Endothelial cell of umbilical vein (primary cell): ENCODE measurements around the gene PLPPR3. TPM values are rescaled to one million over a fixed set of nuclear protein-coding genes. Genes with fewer than 3 reads are reported as not detected.

Experiments
- BruUV-seq: library from RNA; stranded (reverse); fragments of 400-500 nt; replicated peaks from 2 replicates; lab custom pipeline; 2021; lab: Mats Ljungman, UMichigan
- CTCF ChIA-PET: fragments of 300-600, 350-600 bp; sonication (Branson Sonifier 250); formaldehyde crosslinking; loops from one replicate; lab custom pipeline; 2021; ENCODE audit warnings: antibody characterized with exemption, inconsistent platforms; lab: Charles Lee
- POLR2A ChIA-PET: fragments of 300-600, 350-600 bp; sonication (Branson Sonifier 250); formaldehyde crosslinking; loops from one replicate; lab custom pipeline; 2021; ENCODE audit warnings: antibody characterized with exemption, inconsistent platforms; lab: Charles Lee
- DNase-seq: peaks from one replicate; pipeline ENCODE4 v3.0.0-alpha.2; 2011; ENCODE audit warnings: low read depth, low spot score
- FAIRE-seq: peaks from 2 replicates; lab custom pipeline; 2011; peaks lifted over from hg19 to GRCh38; lab: Jason Lieb, UNC
- H2AFZ ChIP-seq: 2 replicates; pipeline ENCODE4 v1.6.0; 2012; ENCODE audit warnings: low read depth, low read length, control low read depth, inconsistent platforms
- H3K27ac ChIP-seq: 2 replicates; pipeline ENCODE4 v1.5.1; 2011; ENCODE audit warnings: low read depth, mild to moderate bottlenecking, control low read depth, low read length, moderate library complexity; ENCODE audit not compliant: insufficient read depth
- H3K27me3 ChIP-seq, 2 experiments: 2 replicates each; pipeline versions ENCODE4 v1.6.0 to v1.6.1; 2011; ENCODE audit warnings: low read length in 2 of 2, mixed read lengths in 1 of 2; ENCODE audit not compliant: control insufficient read depth in 2 of 2, insufficient read depth in 2 of 2
- H3K36me3 ChIP-seq, 2 experiments: 2 replicates in 1 of 2; 3 replicates in 1 of 2; pipeline ENCODE4 v1.5.1; 2011; ENCODE audit warnings: low read length in 2 of 2, mild to moderate bottlenecking in 1 of 2, moderate library complexity in 1 of 2; ENCODE audit not compliant: control insufficient read depth in 2 of 2, insufficient read depth in 2 of 2; ENCODE audit errors: extremely low read depth in 1 of 2
- H3K4me1 ChIP-seq: 3 replicates; pipeline ENCODE4 v1.5.1; 2011; ENCODE audit warnings: mild to moderate bottlenecking, low read length; ENCODE audit not compliant: control insufficient read depth, insufficient read depth; ENCODE audit errors: extremely low read depth
- H3K4me2 ChIP-seq: 2 replicates; pipeline ENCODE4 v1.6.1; 2011; ENCODE audit warnings: low read length, control low read depth, mixed read lengths; ENCODE audit not compliant: insufficient read depth
- H3K4me3 ChIP-seq, 3 experiments: fragments of 200-600 bp in 1 of 3; sonication (generic), shearing (Covaris generic) in 1 of 3; replicated peaks in 1 of 3; 2 replicates each; pipeline ENCODE4 v1.5.1; 2011 to 2016; ENCODE audit warnings: control low read depth in 3 of 3, low read length in 3 of 3, mild to moderate bottlenecking in 2 of 3, inconsistent platforms in 1 of 3, low read depth in 1 of 3, moderate library complexity in 1 of 3; ENCODE audit not compliant: insufficient read depth in 1 of 3
- H3K79me2 ChIP-seq: 2 replicates; pipeline ENCODE4 v1.6.0; 2012; ENCODE audit warnings: low read length, inconsistent platforms; ENCODE audit not compliant: control insufficient read depth, insufficient read depth
- H3K9ac ChIP-seq: replicated peaks from 2 replicates; pipeline ENCODE3; 2011; ENCODE audit warnings: low read length, control low read depth; ENCODE audit not compliant: insufficient read depth; ENCODE audit errors: extremely low read depth
- H3K9me1 ChIP-seq: replicated peaks from 3 replicates; pipeline ENCODE4 v1.6.0; 2011; ENCODE audit warnings: mild to moderate bottlenecking, low read length; ENCODE audit not compliant: control insufficient read depth, insufficient read depth; ENCODE audit errors: extremely low read depth
- H3K9me3 ChIP-seq: replicated peaks from 2 replicates; pipeline ENCODE4 v1.5.1; 2012; ENCODE audit warnings: low read length, inconsistent platforms; ENCODE audit not compliant: control insufficient read depth, insufficient read depth
- H4K20me1 ChIP-seq: replicated peaks from 2 replicates; pipeline ENCODE3; 2011; ENCODE audit warnings: mild to moderate bottlenecking, low read length; ENCODE audit not compliant: control insufficient read depth, insufficient read depth; ENCODE audit errors: extremely low read depth
- EZH2 ChIP-seq: IDR thresholded peaks from 2 replicates; pipeline ENCODE4 v1.6.1; 2012; ENCODE audit warnings: borderline replicate concordance, low read depth, mild to moderate bottlenecking, moderate library complexity, low read length, inconsistent platforms; ENCODE audit not compliant: severe bottlenecking
- FOS ChIP-seq: IDR thresholded peaks from 2 replicates; pipeline ENCODE4 v1.6.1; 2011; ENCODE audit warnings: mild to moderate bottlenecking, low read length, moderate library complexity, borderline replicate concordance; ENCODE audit not compliant: insufficient read depth
- MYC ChIP-seq: IDR thresholded peaks from one replicate; pipeline ENCODE4 v1.6.1; 2011; ENCODE audit warnings: mild to moderate bottlenecking, low read depth, low read length
- POLR2AphosphoS5 ChIP-seq: IDR thresholded peaks from 2 replicates; pipeline ENCODE4 v1.6.1; 2012; ENCODE audit warnings: low read depth, mild to moderate bottlenecking, control low read depth, low read length, moderate library complexity; ENCODE audit not compliant: insufficient read depth
- dilution Hi-C: fragments of 300-500 bp; cut with MboI; formaldehyde crosslinking; loops from one replicate; pipeline ENCODE4 v1.15.0; 2019; ENCODE audit warnings: low sequenced_read_pairs; ENCODE audit not compliant: extremely low pct_ligation_motif_present
- intact Hi-C: fragments of 100-400 bp; cut with micrococcal nuclease; formaldehyde crosslinking; loops from one replicate; pipeline ENCODE4 v1.10.0; 2022
- polyA plus RNA-seq, 4 experiments: library from polyadenylated mRNA; depleted of rRNA in 3 of 4; stranded (reverse) in 3 of 4; unstranded in 1 of 4; fragments of >200 nt; gene quantifications; 2 replicates each; pipeline versions ENCODE4 v1.2.1 to v1.2.3, GENCODE V29; 2011 to 2012; ENCODE audit warnings: missing spikeins in 1 of 4
- total RNA-seq: library from RNA; stranded (reverse); gene quantifications from 2 replicates; pipeline ENCODE4 v1.2.3, GENCODE V29; 2021
- TF ChIP-seq, protein P1 (sequence below), 2 donors: IDR thresholded peaks; 1 replicate in 1 of 2; 2 replicates in 1 of 2; pipeline ENCODE4 v1.5.1; 2011; ENCODE audit warnings: low read length in 2 of 2, mild to moderate bottlenecking in 2 of 2, moderate library complexity in 2 of 2, control low read depth in 1 of 2, inconsistent platforms in 1 of 2, low read depth in 1 of 2; ENCODE audit not compliant: insufficient read depth in 1 of 2; ENCODE audit errors: extremely low read depth in 1 of 2

PLPPR3 gene
- total and polyA plus RNA-seq, 2 donors (not counting 3 experiments of a cell fraction or from before 2014, with no cell fraction given): 1.1 to 1.2 TPM

DNA sequence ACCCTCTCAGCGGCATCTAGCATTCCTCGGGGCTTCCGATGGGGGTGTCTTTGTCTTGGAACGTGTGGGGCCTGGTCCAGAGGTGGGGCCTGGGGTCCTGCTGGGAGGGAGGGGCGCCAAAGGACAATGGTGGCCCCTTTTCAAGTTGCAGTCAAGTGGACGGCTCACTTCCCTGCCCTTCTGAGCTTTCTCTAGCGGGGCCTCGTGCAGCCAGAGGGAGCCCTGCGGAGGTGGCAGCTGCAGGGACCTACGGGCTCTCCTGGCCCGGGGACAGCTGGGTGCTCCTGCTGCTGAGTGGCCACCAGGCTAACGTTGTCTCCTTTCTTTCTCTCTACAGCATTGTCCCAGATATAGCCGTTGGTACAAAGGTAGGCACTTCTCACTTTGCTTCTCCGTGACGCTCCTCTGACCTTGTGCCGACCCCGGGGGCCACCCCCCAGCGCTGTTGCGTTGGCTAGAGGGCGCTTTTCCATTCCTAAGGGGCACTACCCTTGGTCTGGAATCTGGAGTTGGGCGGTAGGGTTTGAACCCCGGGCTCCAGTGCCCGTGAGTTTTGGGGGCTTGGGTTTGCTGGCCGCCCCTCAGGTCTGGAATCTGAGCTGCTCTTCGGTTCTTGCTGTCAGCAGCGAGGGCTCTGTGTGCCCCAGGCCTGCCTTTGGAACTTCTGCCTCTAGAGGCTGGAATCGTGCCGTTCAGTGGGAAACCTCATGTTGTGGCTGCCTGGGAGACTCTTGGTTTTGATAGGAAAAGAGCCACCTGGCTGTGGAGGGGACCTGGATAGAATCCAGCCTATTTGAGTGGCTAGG lies 22.5 kb downstream of the PLPPR3 start:
- ChIA-PET CTCF (interaction anchor here (0.6 to 2.0 kb wide), 4 partner anchors 12 to 29 kb away, joined by 4 to 17 read pairs (median 4); no protein-coding TSS in a partner anchor), POLR2A (interaction anchor here (0.6 kb wide), 1 partner anchor 231 kb away, joined by 3 read pairs; no protein-coding TSS in a partner anchor)
- DNase-seq (peak; percentile 33), FAIRE-seq (peak; percentile 4)
- Histone ChIP-seq H3K27ac (peak overlapping the region; percentile 73), H3K4me3 (peak overlapping the region; percentile 84 to 93 (median 87)), H3K4me1 (peaks cover 38% of the 10 kb centered on the region), H3K79me2 (peaks cover 65% of the 10 kb centered on the region), H3K36me3 (peaks cover 26 to 28% of the 10 kb centered on the region in 2 experiments), H2AFZ (no peak overlapping the region), H3K9me1 (no peaks in the 10 kb centered on the region), H3K9me3 (no peaks in the 10 kb centered on the region), H3K27me3 (no peaks in the 10 kb centered on the region), H4K20me1 (no peaks in the 10 kb centered on the region), H3K9ac (peak overlapping the region; percentile 92), H3K4me2 (peak overlapping the region; percentile 86)
- BruUV-seq: TSS peak; percentile 16
- intact Hi-C loops (loop anchor here (10.0 kb wide), 1 partner anchor 446 kb away; the partner anchor contains the start of genes ATP5F1D and MIDN), dilution Hi-C loops (no loop called here)
- TF ChIP-seq EZH2 (no peak), POLR2AphosphoS5 (peak; percentile 2), MYC (no peak), FOS (no peak)
- TF ChIP-seq, protein P1, sequence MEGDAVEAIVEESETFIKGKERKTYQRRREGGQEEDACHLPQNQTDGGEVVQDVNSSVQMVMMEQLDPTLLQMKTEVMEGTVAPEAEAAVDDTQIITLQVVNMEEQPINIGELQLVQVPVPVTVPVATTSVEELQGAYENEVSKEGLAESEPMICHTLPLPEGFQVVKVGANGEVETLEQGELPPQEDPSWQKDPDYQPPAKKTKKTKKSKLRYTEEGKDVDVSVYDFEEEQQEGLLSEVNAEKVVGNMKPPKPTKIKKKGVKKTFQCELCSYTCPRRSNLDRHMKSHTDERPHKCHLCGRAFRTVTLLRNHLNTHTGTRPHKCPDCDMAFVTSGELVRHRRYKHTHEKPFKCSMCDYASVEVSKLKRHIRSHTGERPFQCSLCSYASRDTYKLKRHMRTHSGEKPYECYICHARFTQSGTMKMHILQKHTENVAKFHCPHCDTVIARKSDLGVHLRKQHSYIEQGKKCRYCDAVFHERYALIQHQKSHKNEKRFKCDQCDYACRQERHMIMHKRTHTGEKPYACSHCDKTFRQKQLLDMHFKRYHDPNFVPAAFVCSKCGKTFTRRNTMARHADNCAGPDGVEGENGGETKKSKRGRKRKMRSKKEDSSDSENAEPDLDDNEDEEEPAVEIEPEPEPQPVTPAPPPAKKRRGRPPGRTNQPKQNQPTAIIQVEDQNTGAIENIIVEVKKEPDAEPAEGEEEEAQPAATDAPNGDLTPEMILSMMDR (IDR thresholded peaks at IDR 0.05; ENCODE audit: extremely low read depth in 1 of 2, insufficient read depth in 1 of 2, low read depth in 1 of 2, low read length in 2 of 2): peak in 1 of 2 donors; percentile 25
